GM10248 (cell line): ENCODE measurements around the gene FAM131C.

Experiments
- CTCF ChIA-PET: fragments of 300-600 bp; sonication (Branson Sonifier 250); formaldehyde crosslinking; extraction: SDS; loops from one replicate; lab custom pipeline; 2021; ENCODE audit warnings: antibody characterized with exemption; lab: Yijun Ruan, JAX
- POLR2A ChIA-PET: fragments of 350-650 bp; sonication (Branson Sonifier 250); formaldehyde crosslinking; extraction: SDS; loops from one replicate; lab custom pipeline; 2020; ENCODE audit warnings: antibody characterized with exemption; lab: Yijun Ruan, JAX
- DNase-seq: peaks from one replicate; pipeline ENCODE4 v3.0.0; 2012; ENCODE audit errors: extremely low spot score
- CTCF ChIP-seq: IDR thresholded peaks from 2 replicates; pipeline ENCODE4 v1.5.1; 2012; ENCODE audit warnings: mild to moderate bottlenecking, low read depth; ENCODE audit errors: extremely low read depth, missing control alignments, control extremely low read depth

Gene FAM131C

DNA sequence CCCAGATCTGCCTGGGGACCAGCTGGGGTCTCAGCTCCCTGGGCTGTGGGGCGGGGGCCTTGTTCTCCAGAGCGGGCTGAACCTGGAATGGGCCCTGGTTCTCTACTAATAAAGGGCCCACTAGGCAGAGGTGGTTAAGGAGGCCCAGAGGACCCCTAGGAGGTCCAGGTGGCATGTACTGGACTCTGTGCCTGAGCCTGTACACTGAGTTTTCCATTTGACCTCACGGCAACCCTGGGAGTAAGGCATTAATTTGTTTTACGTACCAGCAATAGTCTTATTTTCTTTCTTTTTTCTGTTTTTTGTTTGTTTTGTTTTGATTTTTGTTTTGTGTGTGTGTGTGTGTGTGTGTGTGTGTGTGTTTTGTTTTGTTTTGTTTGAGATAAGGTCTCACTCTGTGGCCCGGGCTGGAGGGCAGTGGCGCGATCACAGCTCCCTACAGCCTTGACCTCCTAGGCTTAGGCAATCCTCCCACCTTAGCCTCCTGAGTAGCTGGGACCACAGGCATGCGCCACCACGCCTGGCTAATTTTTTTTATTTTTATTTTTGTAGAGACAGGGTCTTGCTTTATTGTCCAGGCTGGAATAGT, 19.6 kb upstream of the FAM131C start:
- POLR2A ChIA-PET: no interaction called here
- CTCF ChIA-PET: interaction anchor here (1.0 to 4.0 kb wide), 2 partner anchors 11 to 96 kb away, joined by 3 to 20 read pairs; no protein-coding TSS in a partner anchor
- DNase-seq: no peak
- no peak for TF ChIP-seq CTCF

DNA sequence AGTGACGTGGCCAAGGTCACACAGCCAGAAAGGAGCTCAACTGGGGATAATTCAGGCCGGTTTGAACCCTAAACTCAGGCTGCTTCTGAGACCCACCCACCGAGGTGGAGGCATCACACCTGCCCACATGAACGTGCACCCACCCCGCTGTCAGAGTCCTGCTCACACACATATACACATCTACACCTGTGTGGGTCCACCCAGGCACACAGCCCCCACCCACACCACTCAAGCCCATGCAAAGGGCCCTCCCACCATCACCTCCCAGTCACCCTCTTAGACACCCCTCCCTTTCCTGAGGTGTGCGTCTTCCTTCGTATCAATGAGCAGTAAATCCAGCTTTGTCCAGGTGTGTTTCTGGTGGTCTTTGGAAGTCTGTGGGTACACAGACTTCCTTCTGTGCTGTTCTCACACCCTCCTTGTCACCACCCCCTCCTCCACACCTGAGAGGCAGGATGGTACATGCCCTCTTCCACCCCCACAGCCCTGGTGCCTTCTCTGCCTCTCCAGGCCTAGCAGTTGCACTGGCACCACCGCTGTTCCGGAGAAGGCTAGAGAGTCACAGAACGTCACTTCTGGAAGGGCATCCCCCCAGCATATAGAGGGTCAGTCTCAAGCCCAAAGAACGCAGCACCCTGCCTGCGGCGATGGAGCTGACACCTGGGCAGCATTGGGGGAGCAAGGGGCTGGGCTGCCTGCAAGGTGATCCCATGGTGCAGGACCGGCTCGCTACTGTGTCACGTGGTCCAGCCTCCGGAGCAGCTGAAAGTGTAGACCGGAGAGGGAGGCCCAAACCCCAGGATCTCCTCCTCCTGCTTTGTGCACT, 18.9 kb upstream of the FAM131C start:
- ChIA-PET CTCF (interaction anchor here (0.8 to 4.0 kb wide), 3 partner anchors 10 to 97 kb away, joined by 3 to 20 read pairs (median 3); no protein-coding TSS in a partner anchor), POLR2A (no interaction called here)
- no peak for TF ChIP-seq CTCF
- DNase-seq: no peak

DNA sequence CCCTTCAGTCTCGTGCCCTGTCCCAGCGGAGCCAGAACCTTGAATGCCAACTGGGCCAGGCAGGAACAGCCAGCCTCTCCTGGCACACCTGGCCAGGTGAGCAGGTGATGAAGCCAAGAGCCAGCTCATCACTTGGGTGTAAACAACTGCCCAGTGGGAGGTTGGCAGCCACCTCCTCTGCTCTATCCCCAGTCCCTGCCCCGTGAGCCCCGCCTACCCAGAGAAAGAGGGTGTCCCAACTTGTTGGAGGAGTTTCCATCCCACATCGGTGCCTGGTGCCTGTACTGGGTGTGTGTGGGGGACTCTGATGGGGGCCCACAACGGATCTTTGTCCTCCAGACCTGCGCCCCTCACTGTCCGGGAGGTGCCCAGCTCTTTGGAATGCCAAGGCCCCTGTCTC, 17.8 kb upstream of the FAM131C start:
- DNase-seq: no peak
- POLR2A ChIA-PET: no interaction called here
- CTCF ChIA-PET: interaction anchor here (0.8 to 4.0 kb wide), 3 partner anchors 9 to 13 kb away, joined by 3 to 20 read pairs (median 3); no protein-coding TSS in a partner anchor
- no peak for TF ChIP-seq CTCF

GRCh38 chr1:16090076-16090826, 16.8 kb upstream of the FAM131C start:
- DNase-seq: no peak
- no peak for TF ChIP-seq CTCF
- CTCF ChIA-PET: interaction anchor here (1.5 kb wide), 1 partner anchor 11 kb away, joined by 3 read pairs; no protein-coding TSS in a partner anchor
- POLR2A ChIA-PET: no interaction called here

DNA sequence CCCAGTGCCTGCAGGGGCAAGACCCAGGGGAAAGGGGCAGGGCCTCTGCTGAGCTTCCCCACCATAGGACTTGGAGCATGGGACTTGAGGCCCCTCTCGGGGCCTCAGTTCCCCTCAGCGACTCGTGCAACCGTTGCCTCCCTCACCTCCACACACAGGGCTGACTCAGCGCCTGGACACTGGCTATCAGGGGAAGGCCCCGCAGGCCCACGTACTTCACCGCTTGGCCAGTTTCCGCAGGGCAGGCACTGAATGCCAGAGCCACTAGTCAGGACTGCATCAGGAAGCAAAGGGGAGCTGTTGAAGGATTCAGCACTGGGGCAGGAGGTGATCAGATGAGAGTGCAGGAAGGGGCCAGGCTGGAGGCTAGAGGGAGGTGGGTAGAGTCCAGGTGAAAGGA, 15.5 kb upstream of the FAM131C start:
- ChIA-PET CTCF (interaction anchor here (2.6 kb wide), 1 partner anchor 10 kb away, joined by 16 read pairs; no protein-coding TSS in a partner anchor), POLR2A (no interaction called here)
- no peak for TF ChIP-seq CTCF
- no peak for DNase-seq

DNA sequence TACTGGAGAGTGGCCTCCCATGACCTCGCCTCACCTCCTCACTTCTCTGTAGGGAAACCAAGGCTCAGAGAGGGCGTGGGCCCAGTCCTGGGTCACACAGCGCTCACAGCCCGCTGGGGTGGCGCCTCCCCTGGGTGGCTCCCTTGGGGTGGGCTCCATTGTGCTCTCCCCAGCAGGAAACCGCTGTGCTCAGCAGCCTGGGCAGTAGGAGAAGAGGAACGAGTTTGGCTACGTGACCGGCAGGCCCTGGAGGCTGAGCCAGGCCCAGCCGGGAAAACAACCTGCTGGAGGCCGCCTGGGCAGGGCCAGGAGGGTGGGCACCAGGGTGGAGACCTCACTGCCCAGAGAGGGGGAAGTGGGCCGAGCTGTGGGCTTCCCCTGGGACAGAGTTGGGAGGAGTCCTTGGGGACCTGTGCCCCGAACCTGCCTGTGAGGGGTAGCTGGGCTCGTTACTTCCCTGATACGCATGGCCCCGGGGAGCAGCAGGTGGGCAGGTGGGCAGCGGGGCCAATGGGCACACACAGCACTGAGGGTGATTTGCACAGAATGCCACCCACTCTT, 15.0 kb upstream of the FAM131C start:
- DNase-seq: no peak
- ChIA-PET POLR2A (no interaction called here), CTCF (interaction anchor here (2.6 kb wide), 1 partner anchor 10 kb away, joined by 16 read pairs; no protein-coding TSS in a partner anchor)
- TF ChIP-seq CTCF: no peak
